ENCODE measurements around the gene SLC25A45.

Gene SLC25A45

DNA sequence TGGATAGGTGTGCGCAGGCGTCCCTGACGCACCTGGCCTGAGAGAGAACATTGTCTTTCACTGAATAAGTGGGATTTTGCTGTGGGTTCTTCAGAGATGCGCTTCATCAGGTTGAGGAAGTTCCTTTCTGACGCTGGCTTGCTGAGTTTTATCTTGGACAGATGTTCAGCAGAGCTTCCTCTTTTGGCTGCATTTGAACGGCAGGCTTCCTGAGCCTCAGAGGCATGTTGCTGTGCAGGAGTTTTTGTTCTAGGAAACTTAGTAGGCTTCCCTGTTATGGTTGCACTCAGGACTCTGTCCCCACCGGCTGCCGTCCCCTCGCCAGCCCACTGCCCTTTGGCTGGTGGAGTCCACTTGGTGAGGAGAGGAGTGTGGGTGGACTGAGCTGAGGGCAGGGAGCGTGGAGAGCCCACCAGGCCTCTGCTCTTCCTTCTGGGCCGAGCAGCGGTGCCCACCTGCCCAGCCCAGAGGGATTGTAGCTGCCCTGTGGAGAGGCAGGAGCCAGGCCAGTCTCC, 21.2 kb upstream of the SLC25A45 start:
- DNase-seq, result peak; percentile 68 to 78

DNA sequence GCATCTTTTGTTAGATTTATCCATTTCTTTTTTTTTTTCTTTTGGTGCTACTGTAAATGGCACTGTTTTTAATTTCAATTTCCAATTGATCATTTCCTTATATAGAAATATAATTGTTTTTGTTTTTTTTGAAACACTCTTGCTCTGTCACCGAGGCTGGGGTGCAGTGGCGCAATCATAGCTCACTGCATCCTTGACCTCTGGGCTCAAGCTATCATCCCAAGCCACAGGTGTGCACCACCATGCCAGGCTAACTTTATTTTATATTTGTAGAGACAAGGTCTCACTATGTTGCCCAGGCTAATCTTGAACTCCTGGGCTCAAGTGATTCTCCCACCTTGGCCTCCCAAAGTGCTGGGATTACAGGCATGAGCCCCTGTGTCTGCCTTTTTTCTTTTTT, 20.3 kb upstream of the SLC25A45 start:
- DNase-seq, result no peak

DNA sequence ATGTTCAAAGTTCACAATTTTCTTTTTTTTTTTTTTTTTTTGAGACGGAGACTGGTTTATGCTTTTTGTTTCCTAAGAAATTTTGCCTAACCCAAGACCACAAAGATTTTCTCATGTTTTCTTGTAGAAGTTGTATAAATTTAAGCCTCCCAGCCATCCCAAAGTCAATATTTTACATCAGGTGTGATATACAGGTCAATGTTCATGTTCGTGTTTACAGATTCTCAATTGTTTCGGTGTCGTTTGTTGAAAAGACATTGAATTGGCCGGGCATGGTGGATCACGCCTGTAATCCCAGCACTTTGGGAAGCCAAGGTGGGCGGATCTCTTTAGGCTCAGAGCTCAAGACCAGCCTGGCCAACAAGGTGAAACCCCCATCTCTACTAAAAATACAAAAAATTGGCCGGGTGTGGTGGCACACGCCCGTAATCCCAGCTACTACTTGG, 19.4 kb upstream of the SLC25A45 start:
- no peak for DNase-seq

DNA sequence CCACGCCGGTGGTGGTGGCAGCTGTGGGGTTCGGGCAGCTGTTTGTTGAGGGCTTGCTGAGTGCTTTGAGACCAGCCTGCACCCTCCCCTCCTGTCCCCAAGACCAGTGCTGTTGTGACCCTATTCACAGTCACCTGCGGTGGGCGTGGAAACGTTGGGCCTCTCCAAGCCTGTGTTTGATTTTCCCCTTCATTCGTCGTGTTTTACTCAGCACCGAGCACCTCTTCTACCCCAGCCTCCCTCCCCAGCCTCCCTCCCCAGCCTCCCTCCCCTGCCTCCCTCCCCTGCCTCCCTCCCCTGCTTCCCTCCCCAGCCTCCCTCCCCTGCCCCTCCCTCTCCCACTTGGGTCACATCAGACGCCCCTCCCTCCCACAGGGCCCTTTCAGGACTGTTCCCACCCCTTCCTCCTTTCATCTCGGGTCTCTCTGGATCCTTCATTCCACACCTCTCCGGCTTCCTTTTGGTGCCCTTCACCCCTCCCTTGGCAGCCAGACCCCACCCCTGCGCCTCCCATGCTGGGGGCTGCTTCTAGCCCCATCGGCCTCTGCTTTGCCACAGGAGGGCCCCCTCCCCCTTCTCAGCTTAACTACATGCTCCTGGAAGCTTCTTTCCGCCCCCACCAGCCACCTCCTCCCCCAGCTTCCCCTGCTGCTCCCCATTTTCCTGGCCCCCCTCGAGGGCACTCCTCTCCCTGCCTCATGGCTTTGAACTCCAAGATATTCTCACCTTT, 18.8 kb upstream of the SLC25A45 start:
- no peak for DNase-seq

DNA sequence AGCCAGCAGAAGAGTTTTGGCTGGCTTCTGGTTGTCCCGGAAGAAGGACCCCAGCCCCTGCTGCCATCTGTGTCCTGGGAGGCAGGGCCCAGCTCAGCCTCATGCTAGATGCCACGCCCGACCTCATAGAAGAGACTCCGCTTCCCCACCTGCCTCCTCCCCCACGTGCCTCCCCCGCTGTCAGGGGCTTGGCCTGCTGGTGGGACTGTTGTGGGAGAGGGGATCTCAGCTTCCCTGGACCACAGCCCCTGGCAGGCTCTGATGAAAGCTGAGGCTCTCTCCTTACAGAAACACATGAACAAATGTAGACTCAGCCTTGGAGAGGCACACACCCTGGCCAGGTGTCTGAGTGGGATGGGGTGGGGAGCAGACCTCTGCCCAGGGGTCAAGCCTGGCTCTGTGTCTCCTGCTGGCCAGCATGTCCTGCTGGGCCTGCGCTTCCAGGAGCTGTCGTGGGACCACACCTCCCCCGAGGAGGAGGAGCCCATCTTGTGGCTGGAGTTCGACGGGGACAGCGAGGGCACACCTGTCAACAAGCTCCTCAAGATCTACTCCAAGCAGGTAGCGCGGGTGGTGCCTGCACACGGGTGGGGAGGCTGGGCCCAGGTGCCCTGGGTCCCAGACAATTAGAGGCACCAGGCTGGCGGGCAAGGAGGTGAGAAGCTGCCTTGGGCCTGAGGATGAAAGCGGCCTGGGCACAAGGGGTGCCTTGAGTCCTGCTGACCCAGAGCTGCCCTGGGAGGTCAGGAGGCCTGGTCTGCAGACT, 18.0 kb upstream of the SLC25A45 start:
- DNase-seq, result no peak

DNA sequence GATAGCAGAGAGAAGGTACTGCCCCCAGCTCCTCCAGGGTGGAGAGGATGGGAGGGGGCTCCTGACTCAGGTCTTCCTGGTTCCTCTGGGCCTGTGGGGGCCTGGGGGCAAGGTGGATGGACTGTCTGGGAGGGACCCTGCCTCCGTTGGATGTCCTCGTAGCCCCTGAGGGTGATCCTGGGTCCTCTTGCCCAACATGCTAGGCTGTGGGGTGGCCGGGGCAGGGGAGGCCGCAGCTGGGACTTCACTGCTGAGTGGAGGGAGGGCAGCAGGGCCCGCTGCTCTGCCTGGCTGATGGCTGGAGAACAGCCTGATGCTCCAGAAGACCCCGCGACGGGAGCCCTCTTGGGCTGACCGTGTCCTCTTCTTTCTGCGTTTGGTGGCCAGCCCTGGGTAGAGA, 17.4 kb upstream of the SLC25A45 start:
- no peak for DNase-seq

DNA sequence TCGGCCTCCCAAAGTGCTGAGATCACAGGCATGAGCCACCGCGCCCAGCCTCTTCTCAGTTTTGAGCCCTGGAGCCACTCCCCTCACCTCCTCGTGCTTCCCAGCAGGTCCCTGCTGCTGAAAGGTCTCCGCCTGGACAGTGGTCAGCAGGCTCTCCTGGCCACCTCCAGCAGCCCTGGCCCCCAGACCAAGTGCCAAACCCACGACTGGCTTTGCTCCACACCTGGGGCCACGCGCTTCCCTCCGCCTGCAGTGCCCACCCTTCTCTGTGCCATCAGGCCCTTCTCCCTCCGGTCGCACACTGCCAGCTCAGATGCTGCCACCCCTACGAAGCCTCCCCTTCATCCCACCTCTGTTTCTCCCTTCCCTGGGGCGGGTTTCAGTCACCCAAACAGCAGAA, 16.8 kb upstream of the SLC25A45 start:
- no peak for DNase-seq

DNA sequence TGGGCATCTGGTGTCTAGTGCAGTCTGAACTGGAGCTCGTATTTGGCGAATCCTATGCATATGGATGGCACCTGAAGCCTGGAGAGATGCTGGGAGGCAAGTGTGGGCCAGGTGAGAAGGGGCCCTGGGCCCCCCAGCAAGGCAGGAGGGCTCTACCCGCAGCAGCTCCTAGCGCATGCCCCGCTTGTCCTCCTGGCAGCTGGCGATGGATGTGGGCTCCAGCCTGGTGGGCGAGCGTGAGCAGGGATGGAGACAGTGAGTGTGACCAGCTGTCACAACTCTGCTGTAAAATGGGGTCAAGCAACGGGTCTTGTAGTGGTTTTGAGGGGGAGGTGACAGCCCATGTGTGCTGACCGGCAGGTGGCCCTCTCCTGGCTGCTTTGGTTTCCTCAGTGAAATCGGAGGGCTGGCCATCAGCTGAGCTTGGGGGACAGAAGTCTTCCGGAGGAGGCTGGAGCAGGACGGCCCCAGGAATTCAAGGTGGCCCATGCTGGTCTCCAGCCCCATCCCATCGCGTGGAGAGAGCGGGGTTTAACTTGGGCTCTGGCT, 16.0 kb upstream of the SLC25A45 start:
- no peak for DNase-seq

DNA sequence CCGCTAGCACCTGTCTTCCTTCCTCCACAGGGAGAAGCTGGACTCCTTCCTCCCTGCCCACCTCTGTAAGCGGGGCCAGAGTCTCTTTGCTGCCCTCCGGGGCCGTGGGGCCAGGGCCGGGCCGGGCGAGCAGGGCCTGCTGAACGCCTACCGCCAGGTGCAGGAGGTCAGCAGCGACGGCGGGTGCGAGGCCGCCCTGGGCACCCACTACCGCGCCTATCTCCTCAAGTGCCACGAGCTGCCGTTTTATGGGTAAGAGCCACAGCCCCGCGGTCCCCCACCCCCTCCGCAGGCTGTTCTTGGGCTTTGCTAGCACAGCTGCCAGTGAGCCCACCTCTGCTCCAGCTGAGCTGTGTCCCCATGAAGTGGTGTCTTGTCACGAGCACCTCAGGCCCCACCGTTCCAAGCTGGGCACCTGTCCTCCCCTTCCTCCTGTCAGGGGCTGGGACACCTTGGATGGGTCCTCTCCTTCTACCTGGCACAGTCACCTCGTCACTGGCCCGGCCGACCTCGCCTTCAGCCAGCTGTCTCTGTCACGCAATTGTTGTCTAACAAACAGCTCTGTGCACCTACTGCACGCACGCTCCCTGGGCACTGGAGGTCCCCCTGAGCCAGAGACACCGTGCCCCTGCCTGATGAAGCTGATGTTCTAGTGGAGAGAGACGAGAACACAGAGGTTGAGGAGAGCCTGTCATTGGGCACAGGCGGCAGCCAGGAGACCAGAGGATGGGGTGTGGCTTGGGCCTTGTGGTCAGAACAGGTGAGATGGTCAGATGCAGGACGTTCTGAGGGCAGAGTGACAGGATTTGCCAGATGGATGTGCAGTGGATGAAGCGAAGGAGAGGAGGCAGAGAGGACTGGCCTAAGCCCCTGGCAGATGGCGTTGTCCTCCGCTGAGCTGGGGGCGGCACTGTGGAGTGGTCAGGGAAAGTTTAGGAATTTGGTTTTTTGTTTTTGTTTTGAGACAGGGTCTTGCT, 14.6 kb upstream of the SLC25A45 start:
- DNase-seq, result no peak

DNA sequence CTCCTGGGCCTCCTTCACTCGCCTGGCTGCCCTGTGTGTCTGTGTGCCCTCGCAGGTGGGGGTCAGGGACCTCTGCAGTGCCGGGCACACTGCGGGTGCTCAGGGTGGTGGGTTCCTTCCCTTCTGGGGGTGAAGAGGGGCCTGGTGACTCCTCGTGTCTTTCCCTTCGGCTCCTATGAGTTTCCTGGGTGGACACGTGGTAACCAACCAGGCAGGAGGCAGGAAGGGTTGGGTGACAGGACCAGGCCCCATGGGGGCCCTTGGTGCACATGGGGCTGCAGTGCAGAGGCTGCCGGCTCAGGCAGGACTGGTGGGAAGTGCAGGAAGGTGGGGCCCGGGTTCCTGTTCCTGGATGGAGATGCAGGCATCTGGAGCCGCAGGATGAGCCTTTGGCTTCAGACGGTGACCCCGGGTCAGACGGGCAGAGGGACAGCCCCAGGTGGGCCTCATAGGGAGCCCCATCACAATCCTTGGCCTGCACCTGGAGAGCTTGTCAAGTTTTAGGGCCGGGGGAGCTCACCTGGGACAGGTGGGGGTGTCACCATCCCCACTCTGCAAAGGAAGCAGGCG, 13.6 kb upstream of the SLC25A45 start:
- DNase-seq, result no peak

DNA sequence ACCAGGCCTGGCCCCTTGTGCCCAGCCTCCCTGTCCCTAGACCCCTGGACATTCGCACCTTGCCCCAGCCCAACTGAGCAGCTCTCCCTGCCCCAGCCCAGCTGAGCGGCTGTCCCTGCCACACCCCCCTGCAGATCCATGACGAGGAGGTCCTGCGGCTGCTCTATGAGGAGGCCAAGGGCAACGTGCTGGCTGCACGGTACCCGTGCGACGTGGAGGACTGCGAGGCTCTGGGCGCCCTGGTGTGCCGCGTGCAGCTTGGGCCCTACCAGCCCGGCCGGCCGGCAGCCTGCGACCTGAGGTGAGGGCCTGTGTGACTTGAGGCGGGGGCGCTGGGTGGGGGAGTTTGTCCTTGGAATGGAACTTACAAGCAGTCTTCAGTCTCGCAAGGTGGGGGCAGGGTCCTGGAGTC, 11.7 kb upstream of the SLC25A45 start:
- no peak for DNase-seq

DNA sequence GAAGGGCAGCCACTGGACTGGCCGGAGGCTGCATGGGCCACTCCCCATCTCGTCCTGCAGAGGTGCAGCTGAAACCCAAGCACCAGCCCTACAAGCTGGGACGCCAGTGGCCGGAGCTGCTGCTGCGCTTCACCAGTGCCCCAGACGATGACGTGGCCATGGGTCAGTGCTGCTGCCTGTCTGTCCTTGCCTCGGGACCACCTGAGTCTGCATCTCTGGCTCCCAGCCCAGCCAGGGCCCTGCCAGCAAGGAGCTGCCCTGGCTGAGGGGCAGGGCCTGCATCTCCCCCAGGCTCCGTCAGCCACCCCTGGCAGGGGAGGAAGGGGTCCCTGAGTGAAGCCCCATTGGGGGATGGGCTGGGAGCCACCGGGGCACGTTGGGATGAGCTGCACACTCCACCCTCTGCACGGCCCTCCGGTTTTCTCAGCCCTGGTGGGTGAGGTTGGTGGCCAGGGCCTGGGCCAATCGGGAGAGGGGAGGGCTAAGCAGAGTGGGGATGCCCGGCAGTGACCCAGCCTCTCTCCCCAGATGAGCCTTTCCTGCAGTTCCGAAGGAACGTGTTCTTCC, 11.2 kb upstream of the SLC25A45 start:
- no peak for DNase-seq

DNA sequence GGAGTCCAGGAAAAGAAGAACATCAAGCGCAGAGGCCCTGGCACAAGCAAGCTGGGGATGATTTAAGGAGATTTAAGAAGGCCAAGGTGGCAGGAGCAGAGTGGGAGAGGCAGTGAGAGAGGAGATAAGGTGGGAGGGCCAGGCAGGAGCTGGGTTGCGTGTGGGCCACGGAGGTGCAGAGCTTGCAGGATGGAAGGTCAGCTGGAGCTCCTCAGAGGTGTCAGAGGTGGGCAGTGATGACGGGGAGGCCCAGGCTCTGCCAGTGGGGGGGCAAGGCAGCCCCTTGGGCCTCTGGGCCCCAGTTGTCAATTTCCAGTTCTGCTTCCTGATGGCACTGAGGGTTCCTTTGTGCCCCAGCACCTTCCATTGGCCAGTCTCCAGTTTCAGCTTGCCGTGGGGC, 10.5 kb upstream of the SLC25A45 start:
- no peak for DNase-seq

DNA sequence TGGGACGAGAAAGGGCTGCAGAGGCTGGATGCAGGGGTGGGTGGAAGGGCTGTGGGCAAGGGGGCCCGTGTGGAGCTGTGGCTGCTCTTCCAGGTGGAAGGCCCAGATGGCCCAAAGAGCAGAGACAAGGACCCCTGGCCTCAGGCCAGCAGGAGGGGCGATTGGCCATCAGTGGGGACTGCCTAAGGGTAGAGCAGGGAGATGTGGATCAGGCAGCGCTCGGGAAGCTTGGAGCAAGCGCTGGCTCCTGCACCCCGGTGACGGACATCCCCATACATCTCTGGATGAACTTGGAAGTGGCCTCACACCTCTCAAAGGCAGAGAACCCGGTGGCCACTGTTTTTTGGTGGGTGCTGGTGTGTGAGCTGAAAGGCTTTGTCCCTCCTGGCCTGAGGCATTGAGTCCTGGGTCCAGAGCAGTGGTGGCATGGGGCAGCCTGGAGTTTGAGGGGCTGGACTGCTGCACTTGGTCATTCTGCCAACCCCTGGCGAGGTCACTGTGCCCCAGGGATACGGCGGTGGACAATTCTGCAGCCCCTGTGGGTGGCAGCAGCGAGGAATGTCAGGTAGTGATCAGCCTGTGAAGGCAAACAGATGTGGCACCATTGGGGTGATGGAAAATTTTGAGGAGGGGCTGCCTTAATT, 9.9 kb upstream of the SLC25A45 start:
- no peak for DNase-seq

DNA sequence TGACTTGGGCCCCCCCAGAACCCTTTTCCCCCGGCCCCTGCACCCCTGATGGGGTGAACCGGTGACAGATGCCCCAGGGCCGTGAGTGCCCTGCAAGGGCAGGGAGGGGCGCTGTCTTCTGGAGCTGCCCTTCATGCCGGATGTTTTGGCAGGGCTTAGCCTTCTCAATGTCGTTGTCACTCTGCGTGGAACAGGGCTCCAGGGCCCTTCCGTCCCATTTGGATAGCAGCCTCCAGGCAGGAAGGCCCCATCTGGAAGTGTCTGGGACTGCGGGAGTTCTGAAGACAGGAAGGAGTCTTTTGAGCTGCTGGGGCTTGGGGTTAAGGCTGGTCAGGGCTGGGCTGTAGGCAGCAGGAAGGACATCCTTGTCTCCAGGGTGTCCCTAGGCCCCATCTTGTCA, 8.6 kb upstream of the SLC25A45 start:
- no peak for DNase-seq

DNA sequence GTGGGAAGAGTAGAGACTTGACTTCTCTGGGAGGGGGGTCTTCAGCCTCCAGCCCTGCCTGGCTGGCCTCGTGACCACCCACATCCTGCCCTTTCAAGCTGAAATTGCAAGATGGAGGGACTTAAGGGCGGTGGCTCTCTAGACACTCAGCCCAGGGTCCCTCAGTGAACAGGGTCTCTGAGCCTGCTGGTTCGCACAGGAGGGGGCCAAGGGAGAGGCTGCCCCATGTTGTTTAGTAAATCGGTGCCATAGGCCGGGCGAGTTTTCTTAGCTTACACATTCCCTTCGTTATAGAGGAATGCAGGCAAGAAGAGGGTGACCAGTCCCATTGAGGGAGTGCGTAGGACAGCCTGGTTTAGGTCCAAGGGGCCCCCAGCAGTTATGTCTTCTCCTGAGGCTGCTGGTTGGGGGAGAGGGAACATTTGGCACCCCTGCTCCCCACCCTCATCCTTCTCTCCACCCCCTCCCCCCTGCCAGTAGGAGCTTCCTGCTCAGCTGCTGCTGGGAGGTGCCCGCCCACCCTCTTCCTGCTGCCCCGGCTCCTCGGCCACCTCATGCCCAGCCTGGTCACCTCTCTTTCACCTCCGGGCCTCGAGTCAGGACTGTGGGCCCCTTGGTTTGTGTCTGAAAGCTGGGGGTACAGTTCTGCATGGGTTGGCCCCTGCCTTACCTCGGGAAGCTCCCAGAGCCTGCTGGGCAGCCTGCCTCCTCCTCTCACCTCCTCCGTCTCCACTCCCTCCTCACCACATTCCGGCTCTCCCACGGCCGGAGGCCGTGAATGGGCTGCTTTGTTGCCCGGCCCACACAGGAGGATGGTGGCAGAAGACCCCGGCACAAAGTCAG, 7.9 kb upstream of the SLC25A45 start:
- no peak for DNase-seq

DNA sequence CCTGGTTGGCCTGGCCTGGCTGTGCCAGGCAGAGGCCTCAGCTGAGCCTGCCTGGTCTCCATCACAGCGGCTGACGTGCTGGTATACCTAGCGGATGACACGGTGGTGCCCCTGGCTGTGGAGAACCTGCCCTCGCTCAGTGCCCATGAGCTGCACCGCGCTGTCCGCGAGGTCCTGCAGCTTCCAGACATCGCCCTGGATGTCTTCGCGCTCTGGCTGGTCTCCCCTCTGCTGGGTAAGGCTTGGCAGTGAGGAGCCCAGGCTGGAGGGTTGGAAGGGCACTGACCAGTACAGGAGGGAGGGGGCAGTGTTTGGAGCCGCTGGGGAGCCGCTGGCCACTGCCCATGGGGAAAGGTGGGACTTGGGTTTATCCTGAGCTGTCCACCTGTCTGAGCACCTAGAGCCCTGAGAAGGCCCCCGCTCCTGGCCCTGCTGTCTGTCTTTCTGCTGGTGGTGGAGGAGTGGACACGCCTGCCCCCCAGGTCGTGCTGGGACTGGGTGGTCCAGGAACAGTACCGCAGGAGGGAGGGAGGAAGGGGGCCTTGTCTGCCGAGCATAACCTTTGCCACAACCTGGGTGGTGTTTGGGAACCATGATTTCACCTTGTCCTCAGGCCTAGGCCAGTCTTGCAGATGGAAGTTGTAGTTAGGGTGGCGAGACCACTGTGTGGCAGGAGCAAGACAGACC, 7.0 kb upstream of the SLC25A45 start:
- no peak for DNase-seq

DNA sequence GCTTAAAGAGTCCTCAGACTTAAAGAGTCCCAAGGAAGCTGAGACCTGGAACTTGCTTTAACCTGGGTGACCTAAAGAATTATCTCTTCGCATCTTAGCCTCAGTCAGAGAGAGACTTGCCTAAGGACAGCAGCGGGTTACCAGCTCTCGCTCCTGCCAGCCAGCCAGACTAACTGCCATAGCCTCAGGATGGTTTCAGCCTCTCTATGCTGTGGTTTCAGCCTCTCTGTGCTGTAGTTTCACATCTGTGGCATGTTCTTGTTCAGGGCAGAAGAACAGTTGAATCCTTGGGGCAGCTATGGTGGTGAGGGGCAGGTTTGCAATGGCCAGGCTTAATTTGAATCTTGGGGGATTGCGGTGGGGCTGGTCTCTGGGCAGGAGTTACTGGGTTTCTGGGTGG, 6.3 kb upstream of the SLC25A45 start:
- no peak for DNase-seq

DNA sequence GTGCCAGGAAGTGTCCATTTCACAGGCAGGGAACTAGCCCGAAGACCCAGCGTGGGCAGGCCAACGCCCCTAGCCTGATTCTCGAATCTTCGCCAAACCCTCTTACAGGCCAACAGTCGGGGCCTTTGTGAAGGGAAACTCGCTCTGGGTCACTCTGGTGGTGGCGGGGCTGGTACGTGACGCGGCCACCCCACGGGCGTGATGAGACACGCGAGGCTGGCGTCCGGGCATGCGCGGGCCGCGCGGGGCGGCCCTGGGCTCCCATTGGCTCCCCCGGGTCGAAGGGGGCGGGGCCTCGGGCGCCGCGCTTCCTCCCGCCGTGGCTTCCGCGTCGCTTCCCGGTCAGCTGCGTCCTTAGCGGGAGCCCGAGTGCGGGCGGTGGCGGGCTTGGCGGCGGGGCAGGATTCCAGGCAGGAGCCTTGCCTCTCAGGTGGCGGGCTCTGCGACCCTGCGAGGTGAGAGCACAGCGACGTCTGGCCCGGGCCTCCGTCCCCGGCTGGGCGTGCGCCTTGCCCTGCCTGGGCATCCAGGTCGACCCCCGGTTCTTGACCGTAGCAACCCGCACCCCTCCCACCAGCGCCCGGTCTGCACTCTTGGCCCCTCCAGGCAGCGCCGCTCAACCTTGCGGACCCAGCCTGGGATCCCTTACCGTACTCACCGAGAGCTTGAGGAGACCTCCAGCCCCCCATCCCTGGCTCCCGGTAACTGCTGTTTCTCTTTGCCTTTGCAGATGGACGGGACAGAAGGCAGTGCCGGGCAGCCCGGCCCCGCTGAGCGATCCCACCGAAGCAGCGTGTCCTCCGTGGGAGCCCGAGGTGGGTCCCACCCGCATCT, 4.1 kb upstream of the SLC25A45 start, which contains the start of gene FRMD8:
FRMD8 (plus strand) TSS at position 331 of the 834 bp plus-strand sequence; CDS start at position 731, 400 bp downstream.
- peak; percentile 86 to 95 for DNase-seq

Data from inflammatory macrophage treated with lipopolysaccharide for 1 hour (primary cell).